Retinal pigment epithelial cell (primary cell): ENCODE data around the gene CLEC4F.
A peak's percentile ranks its signal among the peaks of the same experiment; 100 is the strongest.
"Not testable (repeated sequence)": the region's sequence is repeated elsewhere in the genome, so short reads cannot be mapped to it uniquely, and the experiment has no call there.

ENCODE experiments used
- DNase-seq: peaks from one replicate; pipeline ENCODE4 v3.0.0-alpha.2; 2010; ENCODE audit warnings: low read depth
- H3K4me3 ChIP-seq: 2 replicates; pipeline ENCODE4 v1.5.1; 2011; ENCODE audit warnings: mild to moderate bottlenecking, low read length, control low read depth, moderate library complexity
- TF ChIP-seq, protein P1 (sequence below): conservative IDR thresholded peaks from 2 replicates; pipeline ENCODE4 v1.5.1; 2011; ENCODE audit warnings: low read depth, low read length, control low read depth, inconsistent platforms

Gene CLEC4F

DNA sequence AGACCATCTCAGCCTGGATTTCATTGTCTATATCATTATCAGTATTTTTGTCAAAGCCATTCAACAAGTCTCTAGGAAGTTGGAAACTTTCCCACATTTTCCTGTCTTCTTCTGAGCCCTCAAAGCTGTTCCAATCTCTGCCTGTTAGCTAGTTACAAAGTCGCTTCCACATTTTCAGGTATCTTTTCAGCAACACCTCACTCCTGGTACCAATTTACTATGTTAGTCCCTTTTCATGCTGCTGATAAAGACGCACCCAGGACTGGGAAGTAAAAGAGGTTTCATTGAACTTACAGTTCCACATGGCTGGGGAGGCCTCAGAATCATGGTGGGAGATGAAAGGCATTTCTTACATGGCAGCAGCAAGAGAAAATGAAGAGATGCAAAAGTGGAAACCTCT lies 20.7 kb downstream of the CLEC4F start:
- TF ChIP-seq, protein P1, sequence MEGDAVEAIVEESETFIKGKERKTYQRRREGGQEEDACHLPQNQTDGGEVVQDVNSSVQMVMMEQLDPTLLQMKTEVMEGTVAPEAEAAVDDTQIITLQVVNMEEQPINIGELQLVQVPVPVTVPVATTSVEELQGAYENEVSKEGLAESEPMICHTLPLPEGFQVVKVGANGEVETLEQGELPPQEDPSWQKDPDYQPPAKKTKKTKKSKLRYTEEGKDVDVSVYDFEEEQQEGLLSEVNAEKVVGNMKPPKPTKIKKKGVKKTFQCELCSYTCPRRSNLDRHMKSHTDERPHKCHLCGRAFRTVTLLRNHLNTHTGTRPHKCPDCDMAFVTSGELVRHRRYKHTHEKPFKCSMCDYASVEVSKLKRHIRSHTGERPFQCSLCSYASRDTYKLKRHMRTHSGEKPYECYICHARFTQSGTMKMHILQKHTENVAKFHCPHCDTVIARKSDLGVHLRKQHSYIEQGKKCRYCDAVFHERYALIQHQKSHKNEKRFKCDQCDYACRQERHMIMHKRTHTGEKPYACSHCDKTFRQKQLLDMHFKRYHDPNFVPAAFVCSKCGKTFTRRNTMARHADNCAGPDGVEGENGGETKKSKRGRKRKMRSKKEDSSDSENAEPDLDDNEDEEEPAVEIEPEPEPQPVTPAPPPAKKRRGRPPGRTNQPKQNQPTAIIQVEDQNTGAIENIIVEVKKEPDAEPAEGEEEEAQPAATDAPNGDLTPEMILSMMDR = no peak
- H3K4me3 ChIP-seq = no peak overlapping the region
- DNase-seq = no peak

DNA sequence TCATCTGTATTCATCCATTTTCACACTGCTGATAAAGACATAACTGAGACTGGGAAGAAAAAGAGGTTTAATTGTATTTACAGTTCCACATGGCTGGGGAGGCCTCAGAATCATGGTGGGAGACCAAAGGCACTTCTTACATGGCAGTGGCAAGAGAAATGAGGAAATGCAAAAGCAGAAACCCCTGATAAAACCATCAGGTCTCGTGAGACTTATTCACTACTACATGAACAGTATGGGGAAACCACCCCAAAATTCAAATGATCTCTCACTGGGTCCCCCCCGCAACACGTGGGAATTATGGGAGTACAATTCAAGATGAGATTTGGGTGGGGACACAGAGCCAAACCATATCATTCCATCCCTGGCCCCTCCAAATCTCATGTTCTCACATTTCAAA lies 22.4 kb downstream of the CLEC4F start:
- not testable (repeated sequence) for DNase-seq, H3K4me3 ChIP-seq

DNA sequence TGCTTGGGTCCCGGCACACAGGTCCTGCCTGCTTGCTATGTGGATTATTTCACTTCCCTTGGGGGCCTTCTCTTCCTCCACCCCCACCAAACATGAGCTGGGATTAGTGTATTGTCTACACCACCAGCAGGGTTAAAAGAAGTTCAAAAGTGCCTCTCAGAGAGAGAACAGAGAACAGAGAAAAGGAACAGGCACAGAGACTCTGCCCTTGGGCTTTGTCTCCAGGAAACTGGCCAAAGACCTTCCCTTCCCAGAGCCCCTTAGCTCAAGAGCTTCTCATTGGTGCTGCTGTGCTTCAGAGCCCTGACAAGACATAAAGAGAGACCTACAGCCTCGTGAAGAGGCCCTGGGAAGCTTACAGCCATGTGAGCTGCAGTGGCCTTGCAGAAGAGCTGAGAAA lies 22.9 kb downstream of the CLEC4F start:
- no peak overlapping the region for H3K4me3 ChIP-seq
- no peak for DNase-seq
- TF ChIP-seq, protein P1 = no peak

GRCh38 chr2:70796262-70796661 lies 24.1 kb downstream of the CLEC4F start:
- no peak for DNase-seq
- TF ChIP-seq, protein P1 = no peak
- no peak overlapping the region for H3K4me3 ChIP-seq

- H3K4me3 ChIP-seq = no peak overlapping the region
- no peak for DNase-seq
- TF ChIP-seq, protein P1 = no peak
Measured at GRCh38 chr2:70795164-70795995, 25.0 kb downstream of the CLEC4F start.

GRCh38 chr2:70793450-70793849 lies 26.9 kb downstream of the CLEC4F start:
- no peak overlapping the region for H3K4me3 ChIP-seq
- TF ChIP-seq, protein P1 = no peak
- DNase-seq = no peak

DNA sequence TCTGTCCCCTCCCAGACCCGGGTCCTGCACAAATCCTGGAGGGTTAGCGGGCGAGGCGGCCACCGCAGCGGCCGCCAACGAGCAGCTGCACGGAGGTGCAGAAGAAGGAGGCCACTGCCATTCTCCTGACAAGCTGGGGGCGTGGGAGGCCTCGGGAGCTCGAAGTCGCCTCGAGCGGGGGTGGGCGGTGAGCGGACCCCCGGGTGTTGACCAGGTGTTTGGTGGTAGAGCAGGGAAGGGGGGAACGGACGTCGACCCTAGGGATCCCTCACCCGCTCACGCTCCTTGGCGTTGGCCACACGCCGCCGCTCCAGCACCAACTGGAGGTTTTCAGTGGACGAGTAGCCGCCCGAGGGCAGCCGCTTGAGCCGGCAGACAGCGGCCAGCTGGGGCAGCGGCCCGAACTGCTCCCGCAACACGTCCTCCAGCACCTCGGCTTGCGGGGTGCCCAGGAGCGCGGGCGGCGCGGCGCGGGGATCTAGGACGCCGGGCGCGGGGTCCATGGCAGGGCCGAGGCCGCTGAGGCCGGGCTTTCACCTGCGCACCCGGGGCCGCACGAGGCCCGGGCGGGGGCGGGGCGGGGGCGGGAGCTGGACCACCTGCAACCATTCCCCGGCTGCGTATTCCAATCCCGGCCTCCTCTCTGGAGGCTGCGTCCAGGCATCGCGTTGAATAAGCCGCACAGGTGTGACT lies 30.1 kb downstream of the CLEC4F start, which contains the start of gene FIGLA:
TSS of gene FIGLA (minus strand) at position 508 of the 693 bp plus-strand sequence. CDS start at position 503, 5 bp downstream.
- peak within 1 kb of the TSS; percentile 26 for H3K4me3 ChIP-seq
- DNase-seq = no peak
- TF ChIP-seq, protein P1 = no peak
